Measurements from ENCODE around the gene PFKP.
A peak's percentile ranks its signal among the peaks of the same experiment; 100 is the strongest.
"Not testable (repeated sequence)": the region's sequence is repeated elsewhere in the genome, so short reads cannot be mapped to it uniquely, and the experiment has no call there.

The PFKP gene

DNA sequence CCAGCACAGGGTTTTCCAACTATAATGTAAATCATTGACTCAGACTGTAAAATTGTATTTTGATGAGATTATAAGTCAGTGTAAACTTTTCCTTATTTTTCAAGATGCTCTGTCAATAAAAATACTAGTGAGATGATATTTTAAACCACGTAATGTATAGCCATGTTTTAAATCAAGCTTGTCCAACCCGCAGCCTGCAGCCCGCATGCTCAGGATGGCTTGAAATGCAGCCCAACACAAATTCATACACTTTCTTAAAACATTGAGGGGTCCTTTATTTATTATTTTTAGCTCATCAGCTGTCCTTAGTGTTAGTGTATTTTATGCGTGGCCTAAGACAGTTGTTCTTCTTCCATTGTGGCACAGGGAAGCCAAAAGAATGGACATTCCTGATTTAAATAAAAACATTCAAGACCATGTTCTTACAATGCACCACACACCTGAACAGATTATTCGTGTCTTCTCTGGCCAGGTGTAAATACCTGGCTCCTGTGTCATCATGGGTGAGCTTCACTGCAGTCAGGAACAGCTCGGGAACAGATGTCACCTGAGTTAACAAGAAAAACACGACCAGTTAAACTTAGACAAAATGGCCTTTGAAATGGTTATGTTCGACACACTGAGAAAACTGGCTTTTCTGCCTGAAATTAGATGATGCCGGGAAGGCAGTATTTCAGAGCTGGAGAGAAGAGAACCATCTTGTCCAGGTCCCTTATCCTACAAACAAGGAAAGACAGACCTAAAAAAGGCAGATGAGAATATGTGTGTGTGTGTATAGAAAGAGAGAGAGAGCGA lies 99.3 kb downstream of the PFKP start:
- no peak for DNase-seq

DNA sequence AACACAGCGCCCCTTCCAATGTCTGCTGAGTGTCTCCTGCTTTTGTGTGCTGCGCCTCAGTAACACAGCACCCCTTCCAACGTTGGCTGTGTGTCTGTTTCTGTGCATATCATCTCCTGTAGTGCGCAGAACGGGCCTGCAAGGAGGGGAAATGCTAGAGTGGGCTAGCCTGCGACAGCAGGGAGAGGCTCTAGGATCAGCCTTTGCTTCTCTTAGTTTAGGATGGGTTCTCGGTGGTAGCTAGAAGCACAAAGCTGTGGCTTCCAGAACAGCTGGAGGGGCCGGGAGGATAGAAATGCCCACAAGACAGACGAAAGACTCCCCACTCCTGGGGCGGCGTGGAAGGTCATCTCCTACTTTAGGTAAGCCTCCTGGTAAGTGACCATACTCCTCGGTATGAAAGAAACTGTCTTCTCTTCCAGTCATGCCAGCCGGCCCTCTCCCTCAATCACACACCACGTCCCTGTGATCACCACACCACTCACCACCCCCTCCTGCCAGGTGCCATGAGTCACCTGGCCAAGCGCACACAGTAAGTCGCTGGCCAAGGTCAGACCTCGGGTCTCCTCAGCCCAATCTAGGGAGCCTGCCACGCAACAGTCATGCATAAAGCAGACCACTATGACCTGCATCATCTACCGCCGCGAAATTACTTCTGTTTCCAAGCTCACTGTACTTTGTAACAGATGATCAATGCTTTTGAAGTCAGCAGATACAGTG lies 100.4 kb downstream of the PFKP start:
- no peak for DNase-seq

DNA sequence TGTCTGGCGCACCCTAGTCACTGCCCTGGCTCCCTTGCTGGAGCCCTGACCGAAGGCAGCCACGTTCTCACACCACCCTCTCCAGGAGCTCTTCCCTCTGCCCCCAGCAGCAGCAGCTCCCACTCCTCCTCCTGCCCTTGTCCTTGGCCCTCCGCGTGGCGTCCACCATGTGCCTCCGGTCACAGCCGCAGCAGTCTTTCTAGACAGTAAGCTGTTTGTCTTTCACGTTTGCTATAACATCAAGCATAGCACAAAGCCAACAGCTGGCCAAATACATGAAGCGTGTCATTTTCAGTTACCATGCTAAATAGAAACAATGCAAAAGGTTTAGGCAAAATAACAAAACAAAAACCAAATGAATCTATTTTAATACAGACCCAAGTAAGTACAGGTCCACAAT lies 101.9 kb downstream of the PFKP start:
- DNase-seq, result no peak

DNA sequence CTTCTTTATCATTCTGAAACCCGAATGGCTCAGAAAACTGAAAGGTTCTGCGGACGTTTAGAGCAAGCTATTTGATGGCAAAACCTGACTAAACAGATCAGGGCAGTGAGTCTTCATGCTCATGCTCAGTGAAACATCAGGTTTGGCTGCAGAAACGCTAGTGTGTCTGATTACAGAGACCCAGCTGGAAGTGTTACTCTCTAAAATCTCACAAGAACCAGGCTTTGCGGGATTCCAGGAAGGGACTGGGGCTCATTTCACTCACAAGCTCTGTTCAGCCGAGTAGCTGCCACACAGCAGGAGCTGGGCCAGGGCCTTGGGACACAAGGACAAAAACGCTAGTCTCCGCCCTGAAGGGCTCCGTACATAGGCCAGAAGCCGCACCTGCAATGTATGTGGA lies 102.3 kb downstream of the PFKP start:
- no peak for DNase-seq

DNA sequence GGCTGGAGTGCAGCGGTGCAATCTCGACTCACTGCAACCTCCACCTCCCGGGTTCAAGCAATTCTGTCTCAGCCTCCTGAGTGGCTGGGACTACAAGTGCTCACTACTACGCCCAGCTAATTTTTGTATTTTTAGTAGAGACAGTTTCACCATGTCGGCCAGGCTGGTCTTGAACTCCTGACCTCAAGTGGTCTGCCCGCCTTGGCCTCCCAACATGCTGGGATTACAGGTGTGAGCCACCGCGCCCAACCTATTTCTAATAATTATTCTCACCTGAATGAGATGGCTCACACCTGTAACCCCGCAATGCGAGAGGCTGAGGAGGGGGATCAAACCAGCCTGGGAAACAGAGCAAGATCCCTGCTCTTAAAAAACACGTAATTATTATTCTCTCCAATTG lies 104.1 kb downstream of the PFKP start:
- not testable (repeated sequence) for DNase-seq

DNA sequence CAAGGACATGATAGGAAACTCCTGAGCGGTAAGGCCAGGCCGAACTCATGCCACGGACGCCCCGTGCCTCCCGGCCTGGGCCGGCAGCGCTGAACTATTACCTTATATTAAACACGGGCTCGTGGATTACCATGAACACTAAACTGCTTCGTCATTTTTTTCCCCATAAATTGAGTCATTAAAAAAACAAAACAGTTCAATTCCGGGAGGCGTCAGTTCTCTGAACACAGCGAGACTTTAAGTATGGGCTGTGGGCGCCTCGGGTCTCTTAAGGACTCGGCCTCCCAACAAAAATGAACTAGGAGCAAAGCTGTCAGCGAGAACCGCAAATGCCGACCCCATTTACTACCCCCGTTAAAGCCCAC lies 104.7 kb downstream of the PFKP start:
- DNase-seq, result peak in 1 of 2 donors; percentile 37

DNA sequence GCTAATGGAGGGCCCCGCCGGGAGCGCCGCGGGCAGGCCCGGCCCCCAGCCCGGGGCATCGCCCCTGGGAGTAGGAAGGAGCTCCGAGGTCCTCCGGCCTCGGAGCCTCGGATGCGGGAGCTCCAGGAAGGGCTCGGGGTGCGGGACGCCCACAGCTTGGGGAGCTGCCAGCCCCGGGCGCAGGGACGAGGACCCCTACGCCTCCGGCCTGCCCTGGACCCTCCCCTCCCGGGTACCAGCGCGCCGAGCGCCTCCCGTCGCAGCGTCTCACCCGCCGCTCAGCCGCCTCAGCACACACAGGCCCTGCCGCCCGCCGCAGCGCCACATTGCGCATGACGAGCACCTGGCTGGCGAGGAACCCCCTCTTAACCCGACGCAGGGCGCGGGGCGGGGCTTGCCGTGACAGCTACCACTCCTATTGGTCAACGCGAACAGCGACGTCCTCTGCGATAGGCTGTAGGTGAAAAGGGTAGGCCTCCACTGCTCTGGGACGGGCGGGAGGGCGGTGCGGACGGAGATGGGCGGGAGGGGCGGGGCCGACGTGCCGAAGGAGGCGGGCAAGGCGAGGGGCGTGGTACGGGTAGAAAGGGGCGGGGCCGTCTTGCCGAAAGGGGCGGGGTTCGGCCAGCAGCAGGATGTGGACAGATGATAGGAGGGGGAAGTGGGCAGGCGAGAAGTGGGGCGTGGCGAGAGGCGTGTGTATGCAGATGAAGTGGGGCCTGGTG lies 105.3 kb downstream of the PFKP start, which contains the start of gene PITRM1:
TSS of gene PITRM1 (minus strand) at position 337 of the 725 bp plus-strand sequence. CDS start at position 327, 10 bp downstream.
- peak; percentile 97 to 98 for DNase-seq

DNA sequence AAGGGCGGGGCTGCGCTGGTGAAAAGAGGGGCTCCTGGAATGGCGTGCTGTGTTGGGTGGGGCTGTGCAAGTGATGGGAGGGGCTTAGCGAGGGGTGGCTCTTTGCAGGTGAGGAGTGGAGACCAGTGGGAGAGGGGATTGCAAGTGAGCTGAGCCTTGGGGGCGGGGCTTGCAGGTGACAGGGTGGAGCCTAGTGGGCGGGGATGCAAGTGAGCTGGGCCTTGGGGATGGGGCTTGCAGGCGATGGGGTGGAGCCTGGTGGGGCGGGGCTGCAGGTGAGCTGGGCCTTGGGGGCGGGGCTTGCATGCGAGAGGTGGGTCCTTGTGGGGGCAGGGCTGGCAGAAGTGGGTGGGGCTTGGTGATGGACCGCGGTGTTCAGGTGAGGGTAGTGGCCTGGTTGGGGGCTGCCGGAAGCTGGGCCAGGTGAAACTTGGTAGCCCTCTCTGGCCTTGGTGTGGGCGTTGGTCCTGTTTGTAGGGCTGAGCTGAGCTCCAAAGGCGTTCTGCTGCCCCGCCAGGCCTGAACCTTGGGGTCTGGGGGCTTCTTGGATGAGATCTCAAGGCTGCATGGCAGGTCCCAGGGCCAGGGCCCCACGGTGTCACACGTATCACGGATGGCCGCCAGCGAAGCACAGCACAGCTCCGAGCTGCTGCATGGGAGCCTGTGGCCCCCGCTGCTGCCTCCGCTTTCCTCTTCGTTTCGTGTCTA lies 106.0 kb downstream of the PFKP start:
- DNase-seq, result no peak

DNA sequence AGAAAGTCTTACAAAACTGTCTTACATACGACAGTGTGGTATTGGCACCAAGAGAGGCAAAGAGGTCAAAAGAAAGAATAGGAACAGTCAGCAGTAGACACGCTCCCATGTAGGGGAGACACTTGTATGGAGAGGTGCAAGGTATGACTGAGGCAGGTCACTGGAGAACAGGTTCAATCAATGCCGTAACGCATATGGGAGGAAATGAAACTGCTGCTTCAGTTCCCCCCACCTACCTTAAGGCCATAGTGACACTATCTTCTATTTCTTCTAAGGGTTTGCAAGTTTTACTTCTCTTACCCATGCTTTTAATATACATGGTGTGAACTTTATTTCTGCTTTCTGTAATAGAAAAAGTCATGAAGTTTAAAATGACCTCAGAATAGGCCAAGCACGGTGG lies 110.7 kb downstream of the PFKP start:
- no peak for DNase-seq

DNA sequence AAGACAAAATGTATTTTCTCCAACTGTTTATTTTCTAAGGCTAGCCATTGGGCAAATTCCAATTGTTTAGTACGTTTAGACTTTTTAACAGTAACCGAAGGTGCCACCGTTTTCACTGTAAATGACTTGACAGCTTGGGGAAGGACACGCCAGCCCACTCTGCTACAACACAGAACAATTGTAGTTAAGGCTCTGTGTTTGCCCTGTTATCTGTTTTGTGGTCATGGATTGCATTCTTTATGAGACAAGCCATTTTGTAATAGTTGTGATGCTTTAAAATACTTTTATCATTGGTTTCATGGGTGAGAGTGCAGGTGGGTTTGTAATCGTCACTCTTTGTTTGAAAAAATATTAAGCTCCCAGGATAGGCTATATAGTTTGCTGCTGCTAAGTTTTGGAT lies 111.8 kb downstream of the PFKP start:
- DNase-seq, result no peak

DNA sequence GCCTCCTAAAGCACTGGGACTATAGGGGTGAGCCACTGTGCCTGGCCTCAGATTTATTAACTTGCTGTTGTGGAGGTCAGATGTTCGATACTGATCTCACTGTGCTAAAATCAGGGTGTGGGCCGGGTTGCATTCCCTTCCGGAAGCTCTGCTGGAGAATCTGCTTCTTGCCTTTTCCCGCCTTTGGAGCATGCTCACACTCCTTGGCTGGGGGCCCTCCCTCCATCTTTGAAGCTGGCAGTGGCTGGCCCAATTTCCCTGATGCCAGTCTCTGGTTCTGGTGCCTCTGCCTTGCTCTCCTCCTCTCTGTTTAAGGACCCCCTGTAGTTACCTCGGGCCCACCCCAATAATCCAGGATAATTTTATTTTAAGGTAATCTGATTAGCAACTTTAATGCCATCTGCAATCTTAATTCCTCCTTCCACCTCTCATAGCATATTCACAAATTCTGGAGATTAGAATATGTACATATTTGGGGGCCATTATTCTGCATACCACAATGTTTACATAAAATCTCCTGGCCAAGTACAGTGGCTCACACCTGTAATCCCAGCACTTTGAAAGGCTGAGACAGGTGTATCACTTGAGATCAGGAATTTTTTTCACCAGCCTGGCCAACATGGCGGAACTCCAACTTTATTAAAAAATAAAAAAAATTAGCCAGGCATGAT lies 113.1 kb downstream of the PFKP start:
- DNase-seq, result no peak

DNA sequence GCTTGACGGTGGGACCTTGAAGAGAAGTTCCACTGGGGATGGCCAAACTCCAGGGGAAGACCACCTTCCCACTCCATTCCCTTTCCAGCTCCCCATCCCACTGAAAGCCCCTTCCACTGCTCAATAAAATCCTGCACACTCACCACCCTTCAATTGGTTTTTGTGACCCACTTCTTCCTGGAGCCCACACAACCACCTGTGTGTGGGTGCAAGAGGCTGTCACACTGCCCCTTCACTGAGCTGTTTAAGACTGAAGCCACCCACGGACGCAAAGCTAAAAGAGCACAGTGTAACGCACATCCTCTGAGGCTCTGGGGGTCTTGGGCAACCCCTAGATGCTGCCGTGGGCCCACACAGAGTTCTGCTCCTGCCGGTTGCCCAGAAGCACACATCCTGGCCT lies 118.0 kb downstream of the PFKP start:
- DNase-seq, result no peak

DNA sequence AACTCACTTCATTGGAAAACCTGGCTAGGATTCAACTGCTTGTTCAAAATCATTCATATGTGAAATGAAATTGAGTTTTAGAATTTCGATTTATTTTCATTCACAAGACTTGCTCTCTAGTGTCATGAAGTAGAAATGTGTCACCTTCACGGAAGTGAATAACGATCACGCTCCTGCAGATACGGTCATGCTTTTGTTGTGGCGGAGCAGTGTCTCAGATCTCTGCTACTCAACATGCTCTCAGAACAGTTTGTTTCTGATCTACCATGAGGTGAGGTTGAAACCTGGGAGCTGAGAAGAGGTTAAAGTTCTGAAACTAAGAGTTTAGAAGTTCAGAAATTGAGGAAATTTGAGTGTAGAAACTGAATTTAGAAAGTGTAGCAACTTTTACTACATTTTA lies 119.0 kb downstream of the PFKP start:
- DNase-seq, result peak in 1 of 2 donors; percentile 32

All from stimulated activated CD4-positive, alpha-beta T cell treated with anti-CD3 and anti-CD28 coated beads, Interleukin-2, amount 100 ng/mL, for 48 hours (primary cell).